Cardiac septum (tissue), 1 donor: ENCODE measurements around the gene GMDS. TPM values are rescaled to one million over a fixed set of nuclear protein-coding genes. Genes with fewer than 3 reads are reported as not detected.
"Not testable (repeated sequence)": the region's sequence is repeated elsewhere in the genome, so short reads cannot be mapped to it uniquely, and the experiment has no call there.

Source experiments
- DNase-seq: peaks from one replicate; pipeline ENCODE4 v3.0.0-alpha.2; 2020; ENCODE audit warnings: low spot score
- intact Hi-C: fragments of 100-400 bp; cut with DNase I; formaldehyde crosslinking; loops from one replicate; pipeline ENCODE4 v1.14.0; 2022
- total RNA-seq: library from RNA; stranded (reverse); fragmentation: NEBNext Ultra II Directional; extraction: Animal tissue kit (Norgen Biotek cat#: 25700); gene quantifications from one replicate; pipeline ENCODE4 v1.2.1, GENCODE V29; 2021
- donor health status: DM: no; HTN: no; CAD: no.

GMDS gene
- total RNA-seq, 1 donor from 2014 or later, result 6.3 TPM

- intact Hi-C loops, result no loop called here
- no peak for DNase-seq
These were observed 566.2 kb downstream of the GMDS start for GRCh38 chr6:1679031-1679687.

- DNase-seq, result no peak
- intact Hi-C loops, result no loop called here
These were observed 567.2 kb downstream of the GMDS start for GRCh38 chr6:1678201-1678600.

DNA sequence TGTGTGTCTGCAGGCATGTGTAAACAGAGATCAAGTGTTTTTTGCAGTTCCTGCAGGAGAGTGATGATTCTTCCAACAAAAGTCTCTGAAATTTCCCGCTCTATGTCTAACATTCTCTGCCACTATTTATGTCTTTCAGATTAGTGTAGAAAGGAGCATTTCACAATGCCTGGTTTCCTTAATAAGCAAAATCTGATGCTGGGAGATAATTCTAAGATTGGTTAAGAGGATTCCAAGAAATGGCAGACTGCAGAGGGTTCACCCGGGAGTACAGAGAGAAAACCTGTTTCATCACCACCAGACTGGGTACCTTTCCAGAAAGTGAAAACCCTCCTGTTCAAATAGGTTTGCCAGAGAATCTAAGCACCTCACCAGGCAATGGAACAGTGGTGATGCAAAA is 573.0 kb downstream of the GMDS start:
- no peak for DNase-seq
- intact Hi-C loops, result no loop called here

DNA sequence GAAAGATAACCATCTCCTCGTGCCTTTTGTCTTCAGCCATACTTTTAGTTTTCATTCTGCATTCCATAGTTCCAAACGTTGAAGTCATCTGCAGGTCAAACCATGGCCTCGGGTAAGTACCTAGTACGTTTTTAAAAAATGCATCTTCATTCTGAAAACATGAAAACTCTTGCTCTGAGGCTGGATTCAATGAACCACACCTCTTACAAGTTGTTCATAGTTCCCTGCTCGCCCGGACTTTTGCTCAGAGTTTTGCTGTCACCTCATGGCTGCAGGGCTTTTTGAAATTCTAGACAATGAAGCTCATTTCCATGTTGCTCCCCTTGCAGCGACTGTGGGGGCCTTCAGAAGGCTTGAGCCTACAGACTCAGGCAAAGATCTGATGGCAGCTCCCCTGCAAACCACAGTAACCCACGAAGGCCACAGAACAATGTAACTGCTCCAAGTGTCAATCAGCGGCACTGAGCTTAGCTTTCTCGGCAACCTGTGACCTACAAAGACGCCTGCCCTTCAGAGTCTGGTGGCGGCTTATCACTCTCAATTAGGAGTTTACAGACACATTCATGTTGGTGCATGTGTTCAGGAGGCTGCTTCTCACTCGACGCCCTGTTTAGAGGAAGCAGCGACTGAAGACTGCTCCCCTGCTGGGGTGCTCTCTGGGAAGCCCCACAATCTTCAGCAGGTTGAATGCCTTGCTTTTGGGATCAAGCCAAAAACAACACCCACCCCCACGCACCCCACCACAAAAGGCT is 574.5 kb downstream of the GMDS start:
- DNase-seq, result no peak
- intact Hi-C loops, result no loop called here

- intact Hi-C loops, result no loop called here
- DNase-seq, result no peak
These were observed 575.4 kb downstream of the GMDS start for GRCh38 chr6:1669996-1670395.

DNA sequence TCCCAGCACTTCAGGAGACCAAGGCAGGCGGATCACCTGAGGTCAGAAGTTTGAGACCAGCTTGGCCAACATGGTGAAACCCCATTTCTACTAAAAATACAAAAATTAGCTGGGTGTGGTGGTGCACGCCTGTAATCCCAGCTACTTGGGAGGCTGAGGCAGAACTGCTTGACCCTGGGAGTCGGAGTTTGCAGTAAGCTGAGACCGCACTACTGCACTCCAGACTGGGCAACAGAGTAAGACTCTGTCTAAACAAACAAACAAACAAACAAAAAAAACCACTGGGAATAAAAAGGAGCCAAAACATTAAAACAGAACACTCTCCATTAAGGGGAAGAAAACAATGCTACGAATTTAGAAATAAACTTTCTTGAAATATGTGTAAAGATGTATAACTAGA is 576.9 kb downstream of the GMDS start:
- intact Hi-C loops, result not testable (repeated sequence)

GRCh38 chr6:1667805-1668175 is 577.6 kb downstream of the GMDS start:
- DNase-seq, result no peak
- intact Hi-C loops, result no loop called here

More for the DNA sequence above, 576.9 kb downstream of the GMDS start:
- not testable (repeated sequence) for DNase-seq

DNA sequence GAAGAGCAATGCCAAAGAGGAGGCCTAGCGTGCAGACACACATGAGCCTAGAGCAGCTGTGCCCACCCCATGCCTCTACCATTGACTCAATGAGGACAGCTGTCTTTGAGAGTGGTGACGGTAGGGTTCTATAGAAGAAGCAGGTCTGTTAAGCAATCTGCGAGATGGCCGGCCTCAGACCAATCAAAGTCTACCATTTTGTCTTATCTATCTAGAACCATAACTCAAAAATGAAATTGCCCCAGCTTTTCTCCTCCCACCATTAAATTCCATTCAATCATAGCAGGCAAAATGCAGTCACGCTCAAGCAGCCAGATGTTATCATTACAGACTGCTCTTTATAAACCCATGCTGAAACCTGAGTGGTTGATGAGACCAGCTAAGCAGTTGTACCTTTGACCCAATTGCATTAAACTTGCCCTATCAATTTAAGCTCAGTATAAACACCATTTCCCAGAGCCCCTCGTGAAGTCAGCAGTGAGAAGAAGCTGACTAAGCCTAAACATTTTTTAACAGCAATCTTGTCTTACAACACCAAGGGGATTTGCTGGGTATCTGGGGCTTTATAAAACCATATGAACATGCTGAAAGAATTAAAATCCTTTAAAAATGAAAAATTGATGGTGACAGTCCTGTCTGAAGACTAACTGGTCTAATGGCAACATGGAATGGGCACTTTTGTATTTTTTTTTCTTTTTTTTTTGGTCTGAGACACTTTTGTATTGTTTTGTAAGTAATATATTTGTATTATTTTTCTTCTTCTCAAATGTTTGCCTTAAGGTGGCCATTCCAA is 578.2 kb downstream of the GMDS start:
- intact Hi-C loops, result no loop called here
- DNase-seq, result no peak

DNA sequence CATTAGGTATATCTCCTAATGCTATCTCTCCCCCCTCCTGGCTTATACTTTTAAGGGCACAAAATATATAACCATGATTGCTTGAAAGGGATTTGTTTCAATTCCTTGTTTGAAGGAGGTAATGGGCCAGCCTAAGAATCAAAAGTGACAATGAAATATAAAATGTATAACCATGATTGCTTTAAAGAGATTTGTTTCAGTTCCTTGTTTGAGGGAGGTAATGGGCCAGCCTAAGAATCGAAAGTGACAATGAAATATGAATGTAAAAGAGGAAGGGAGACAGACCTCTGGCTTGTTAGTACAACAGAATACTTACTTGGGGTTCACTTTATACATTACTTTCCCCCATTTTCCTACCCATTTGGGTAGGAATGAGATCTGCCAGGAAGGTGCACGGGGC is 580.2 kb downstream of the GMDS start:
- intact Hi-C loops, result no loop called here

DNA sequence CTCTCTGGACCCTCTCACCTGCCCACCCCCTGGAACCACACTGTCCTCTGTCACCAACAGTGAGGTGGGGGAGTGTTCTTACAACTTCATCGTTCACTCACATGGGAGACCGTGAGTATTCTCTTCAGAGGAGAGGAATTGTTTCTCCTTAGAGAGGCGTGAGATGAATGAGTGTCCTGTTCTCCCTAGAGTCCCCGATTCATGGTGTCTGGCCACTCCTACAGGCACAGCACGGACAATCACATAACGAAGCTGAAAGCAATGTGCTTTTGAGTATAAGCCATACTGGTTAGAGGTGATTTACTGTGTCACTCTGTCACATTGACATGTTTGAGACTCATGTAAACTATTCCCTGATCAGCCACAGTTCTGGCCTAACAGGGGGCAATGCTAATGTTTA is 581.1 kb downstream of the GMDS start:
- no peak for DNase-seq
- intact Hi-C loops, result no loop called here

More for the DNA sequence above, 580.2 kb downstream of the GMDS start:
- DNase-seq, result no peak

GRCh38 chr6:1663511-1663910 is 581.9 kb downstream of the GMDS start:
- no peak for DNase-seq
- intact Hi-C loops, result no loop called here

DNA sequence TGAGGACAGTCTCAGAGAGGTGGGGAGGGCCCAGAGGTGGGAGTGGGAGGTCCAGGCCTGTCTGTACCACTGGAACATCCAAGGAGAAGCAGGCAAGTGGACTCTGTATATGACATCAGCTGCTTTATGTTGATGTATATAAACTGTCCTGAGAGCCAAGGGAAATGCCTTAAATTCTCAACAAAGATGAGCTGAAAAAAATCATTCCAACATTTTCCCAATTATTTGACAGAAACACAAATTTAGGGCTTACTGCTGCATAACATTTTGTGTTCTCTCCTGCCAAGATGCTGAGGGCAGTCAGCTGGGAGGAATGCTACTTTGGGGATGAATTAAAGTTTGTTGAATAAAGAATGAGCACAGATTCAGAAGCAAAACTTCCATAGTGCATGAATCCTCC is 582.9 kb downstream of the GMDS start:
- no peak for DNase-seq
- intact Hi-C loops, result no loop called here

DNA sequence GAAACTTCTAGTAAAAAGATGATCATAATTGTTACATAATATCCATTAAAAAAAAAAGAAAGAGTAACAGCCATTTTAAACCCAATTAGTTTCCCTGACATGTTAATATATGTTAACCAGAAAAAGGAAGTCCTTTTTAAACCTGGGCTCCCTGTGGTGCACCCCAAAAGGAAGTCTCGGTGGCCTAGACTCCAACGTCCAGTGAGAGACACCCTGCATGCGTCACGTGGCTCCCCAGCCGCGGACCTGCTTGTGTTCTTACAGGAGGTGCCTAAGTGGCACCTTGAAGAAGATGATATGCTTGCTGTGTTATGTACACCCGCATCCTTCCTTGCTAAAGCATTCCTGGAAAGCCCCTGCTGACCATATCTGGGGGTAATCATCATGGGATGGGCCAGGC is 585.6 kb downstream of the GMDS start:
- intact Hi-C loops, result no loop called here
- DNase-seq, result no peak

DNA sequence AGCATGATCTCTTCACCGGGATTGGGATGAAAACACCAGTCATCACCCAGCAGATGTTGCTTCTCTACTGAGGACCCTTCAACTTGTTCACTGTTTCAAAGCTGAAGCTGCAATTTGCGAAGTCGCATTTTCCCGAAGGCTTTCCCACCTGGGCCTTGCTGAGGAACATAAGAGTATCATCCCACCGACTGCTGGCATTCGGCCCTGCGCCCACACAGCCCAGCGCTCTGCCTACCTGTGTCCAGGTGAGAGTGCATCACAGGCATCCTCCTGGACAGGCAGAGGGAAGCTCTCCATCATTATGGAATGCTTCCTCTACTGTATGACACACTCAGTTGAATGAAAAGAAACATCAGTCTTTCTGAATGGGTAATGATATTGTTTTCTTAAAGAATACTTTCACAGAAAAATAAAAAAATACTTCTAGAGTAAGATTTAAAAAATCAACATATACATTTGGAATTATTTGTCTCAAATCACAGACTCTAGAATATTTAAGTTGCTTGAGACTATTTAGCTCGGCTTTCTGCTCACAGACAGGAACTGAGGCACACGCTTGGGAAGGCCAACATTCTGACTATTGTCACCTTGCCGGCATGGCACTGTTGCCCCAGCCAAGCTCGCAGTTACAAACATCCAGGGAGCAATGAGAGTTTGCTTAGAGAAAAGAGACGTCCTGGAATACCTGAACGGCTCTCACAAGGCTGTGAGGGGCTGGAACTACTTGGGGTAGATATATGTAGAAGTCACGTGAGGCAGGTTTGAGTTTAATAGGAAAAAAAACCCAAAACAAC is 587.0 kb downstream of the GMDS start:
- DNase-seq, result no peak
- intact Hi-C loops, result no loop called here

DNA sequence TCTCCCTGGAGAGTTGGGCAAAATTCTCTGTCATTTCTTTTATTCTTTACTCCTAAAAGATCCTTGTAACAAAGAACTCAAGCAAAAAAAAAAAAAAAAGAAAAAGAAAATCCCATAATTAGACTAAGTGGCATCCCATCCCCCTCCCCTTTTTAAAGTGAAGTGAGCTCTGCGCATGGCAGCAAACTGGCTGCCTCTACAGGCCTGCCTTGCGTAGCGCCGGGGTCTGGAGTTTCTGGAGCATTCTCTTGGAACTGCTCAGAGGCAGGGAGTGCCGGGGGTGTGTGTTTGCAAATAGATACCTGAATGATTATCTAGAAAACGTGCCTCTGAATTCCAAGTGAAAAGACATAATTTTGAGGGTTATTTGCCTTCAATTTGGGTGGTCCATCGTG is 587.6 kb downstream of the GMDS start:
- intact Hi-C loops, result no loop called here
- no peak for DNase-seq

- DNase-seq, result no peak
These were observed 588.2 kb downstream of the GMDS start for GRCh38 chr6:1657116-1657770.

DNA sequence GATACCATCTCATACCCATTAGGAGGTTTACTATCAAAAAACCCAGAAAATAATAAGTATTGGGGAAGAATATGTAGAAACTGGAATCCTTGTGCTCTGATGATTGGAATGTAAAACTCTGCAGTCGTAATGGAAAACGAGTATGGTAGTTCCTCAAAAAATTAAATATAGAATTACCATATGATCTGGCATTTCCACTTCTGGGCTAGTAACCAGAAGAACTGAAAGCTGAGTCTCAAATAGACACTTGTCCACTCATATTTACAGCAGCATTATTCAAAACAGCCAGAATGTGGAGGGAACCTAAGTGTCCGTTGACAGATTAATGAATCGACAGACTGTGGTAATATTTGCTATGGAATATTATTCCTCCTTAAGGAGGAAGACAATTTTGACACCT is 591.4 kb downstream of the GMDS start:
- DNase-seq, result no peak
- intact Hi-C loops, result no loop called here

More at GRCh38 chr6:1657116-1657770, 588.2 kb downstream of the GMDS start:
- intact Hi-C loops, result no loop called here

GRCh38 chr6:1652842-1653241 is 592.6 kb downstream of the GMDS start:
- DNase-seq, result no peak
- intact Hi-C loops, result no loop called here

DNA sequence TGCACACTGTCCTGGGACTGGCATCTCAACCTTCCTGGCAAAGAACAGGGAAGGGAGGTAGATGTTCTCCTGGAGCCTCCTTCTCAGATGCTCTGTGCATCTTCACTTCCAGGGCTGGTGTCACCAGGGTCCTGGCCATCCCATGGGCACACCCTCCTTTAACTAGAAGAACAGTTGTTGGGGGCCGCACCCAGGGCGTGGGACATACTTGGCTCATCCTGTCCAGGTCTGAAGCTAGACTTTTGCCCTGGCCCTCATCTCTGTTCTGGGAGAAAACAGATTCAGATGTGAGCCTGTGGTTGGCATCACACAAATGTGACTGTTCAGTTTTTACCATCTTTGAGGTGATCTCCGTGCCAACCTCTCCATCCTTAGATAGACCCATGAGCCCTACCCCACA is 594.0 kb downstream of the GMDS start:
- intact Hi-C loops, result no loop called here

More for the DNA sequence above, 594.0 kb downstream of the GMDS start:
- no peak for DNase-seq
